Measurements from ENCODE around the gene SEC61B. TPM values are rescaled to one million over a fixed set of nuclear protein-coding genes. Genes with fewer than 3 reads are reported as not detected.

Gene SEC61B
- 267 and 309 TPM in 2 replicates for total RNA-seq (2014; rRNA removed; shearing (Covaris generic))

DNA sequence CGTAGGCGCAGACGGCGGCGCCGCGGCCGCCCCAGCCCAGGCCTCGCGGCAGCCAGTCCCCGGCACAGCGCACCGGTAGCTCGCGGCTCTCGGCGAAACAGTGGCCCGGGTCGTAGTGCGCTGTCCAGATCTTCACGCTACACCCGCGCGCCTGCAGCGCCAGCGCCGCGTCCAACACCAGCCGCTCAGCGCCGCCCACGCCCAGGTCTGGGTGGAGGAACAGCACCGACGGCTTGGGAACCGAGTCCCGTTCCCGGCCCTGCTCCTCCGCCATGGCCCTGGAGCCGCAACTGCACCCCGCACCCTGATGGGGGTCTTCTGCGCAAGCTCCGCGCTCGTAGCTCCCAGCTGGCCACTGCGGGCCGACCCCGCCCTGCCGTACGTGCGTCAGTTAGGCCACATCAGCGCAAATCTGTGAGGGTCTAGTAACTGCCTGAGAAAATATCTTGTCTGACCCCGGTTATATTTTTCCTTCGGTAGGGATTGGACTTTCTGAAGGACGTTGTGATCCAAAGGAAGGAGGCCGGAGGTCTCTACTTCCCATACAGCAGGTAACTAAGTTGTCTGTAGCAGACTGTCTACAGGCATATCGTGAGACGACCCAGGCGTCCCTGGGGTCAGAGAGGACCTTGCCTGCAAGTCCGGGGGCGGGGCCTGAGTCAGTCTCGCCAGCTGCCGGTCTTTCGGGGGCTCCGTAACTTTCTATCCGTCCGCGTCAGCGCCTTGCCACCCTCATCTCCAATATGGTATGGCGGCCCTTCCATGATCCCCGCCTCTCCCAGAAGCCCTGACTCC, at the start of gene SEC61B, which contains the start of gene ALG2:
TSS of gene SEC61B (plus strand) at position 662 of the 795 bp plus-strand sequence. CDS start at position 744, 82 bp downstream.
TSS of gene ALG2 (minus strand) at position 322 of the 795 bp plus-strand sequence. CDS start at position 274, 48 bp downstream.
- peak; percentile 93 for DNase-seq (ENCODE audit: low read depth)

DNA sequence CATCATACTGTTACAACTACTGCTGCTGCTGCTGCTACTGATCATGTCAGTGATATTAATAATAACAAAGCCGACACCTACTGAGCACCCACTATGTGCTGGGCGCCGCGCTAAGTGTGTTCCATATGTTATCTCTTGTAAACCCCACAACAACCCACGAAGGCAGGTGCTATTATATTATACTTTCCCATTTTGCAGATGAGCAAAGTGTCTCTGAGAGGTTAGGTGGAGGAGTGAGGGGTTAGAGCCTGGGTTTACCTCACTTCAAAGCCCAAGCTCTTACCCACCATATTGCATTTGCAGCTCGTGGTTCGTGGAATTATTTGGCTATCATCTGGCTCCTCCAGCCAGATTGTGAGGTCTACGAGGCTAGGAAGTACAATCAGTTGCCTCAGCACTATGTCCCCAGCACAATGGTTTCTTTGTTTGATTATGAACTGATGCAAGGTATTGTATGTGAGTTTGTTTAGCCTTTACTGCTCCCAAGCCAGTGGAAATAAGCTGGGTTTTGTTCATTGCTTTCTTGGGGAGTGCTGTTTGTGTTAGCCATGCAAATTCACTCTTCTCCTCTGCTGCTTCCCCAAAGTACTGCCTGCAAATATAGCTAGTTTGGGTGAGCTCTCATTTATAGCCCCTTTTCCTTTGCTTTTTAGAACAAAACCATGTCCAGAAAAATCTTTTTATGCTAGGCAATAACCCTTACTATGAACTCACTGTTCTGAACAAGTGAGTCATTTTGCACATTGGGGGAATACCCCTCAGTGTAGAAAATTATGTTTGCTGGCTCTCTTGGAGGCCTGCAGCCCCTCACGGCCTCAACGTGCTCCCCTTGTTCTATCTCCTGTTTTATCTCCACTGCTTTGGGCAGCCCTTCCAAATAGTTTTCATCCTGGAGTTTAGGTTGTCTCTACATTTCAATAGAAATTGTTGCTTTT, 48.2 kb upstream of the SEC61B start:
- peak; percentile 30 for DNase-seq (ENCODE audit: low read depth)

GRCh38 chr9:99176527-99177013, 45.5 kb upstream of the SEC61B start:
- no peak for DNase-seq (ENCODE audit: low read depth)

GRCh38 chr9:99177576-99178366, 44.3 kb upstream of the SEC61B start:
- no peak for DNase-seq (ENCODE audit: low read depth)

DNA sequence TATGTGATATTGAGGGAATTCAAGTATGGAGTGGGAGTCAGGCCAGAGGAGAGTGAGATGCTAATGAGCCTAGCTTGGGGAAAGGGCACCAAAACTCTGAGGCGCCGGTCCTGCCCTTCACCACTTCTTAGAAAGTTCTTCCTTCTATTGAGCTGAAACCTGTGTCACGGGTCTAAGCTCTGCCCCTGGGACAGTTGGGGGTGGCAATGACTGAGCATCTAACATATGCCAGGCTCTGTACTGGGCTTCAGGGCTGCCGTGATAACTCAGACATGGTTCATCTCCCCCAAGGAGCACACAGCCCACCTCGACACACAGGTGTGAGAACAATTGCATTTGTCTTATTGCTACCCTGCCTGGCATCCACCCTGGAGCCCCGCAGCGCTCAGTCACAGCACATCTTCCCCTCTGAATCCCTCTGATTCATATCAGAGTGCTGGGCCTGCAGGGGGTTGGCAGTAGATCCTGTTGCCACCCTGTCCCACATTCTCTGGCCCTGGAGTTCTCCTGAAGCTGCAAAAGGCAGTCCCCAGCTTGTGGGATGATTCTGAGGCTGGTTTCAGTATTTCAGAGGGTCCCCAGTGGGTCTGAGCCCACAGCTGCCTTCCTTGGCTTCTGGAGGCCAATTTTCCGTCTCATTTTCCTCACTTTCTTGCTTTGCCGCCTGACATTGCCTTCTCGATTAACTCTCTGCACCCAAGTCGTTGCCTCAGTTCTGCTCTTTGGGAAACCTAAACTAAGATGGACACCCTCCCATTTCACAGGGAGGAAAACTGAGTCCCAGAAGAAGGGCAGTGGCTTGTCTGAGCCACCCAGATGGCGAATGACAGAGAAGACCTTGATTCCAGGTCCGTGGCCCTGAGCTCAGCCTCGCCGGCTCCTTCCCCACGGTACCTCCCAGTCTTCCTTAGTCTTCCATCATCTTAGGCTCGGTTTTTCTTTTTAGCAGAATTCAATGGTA, 42.9 kb upstream of the SEC61B start:
- DNase-seq (ENCODE audit: low read depth), result no peak

DNA sequence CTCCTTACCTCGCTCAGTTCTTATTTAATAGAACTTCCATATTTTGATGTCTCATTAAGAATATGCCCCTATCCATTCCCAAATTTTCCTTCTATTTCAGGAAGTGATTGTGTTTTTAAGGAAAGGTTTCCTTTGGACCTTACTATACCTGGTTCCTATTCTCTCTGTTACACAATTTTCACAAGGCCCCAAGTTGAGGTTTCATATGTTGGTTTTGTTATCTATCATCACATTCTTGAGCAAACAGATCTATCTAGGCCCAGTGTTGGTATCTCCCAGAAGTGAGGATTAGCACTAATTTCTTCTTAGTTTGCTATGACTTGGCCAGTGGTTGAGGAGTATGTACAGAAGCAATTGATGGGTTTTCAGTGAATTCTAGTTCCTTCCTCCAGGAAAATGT, 41.9 kb upstream of the SEC61B start:
- no peak for DNase-seq (ENCODE audit: low read depth)

GRCh38 chr9:99180662-99181061, 41.4 kb upstream of the SEC61B start:
- DNase-seq (ENCODE audit: low read depth), result no peak

GRCh38 chr9:99181206-99181605, 40.9 kb upstream of the SEC61B start:
- peak; percentile 26 for DNase-seq (ENCODE audit: low read depth)

DNA sequence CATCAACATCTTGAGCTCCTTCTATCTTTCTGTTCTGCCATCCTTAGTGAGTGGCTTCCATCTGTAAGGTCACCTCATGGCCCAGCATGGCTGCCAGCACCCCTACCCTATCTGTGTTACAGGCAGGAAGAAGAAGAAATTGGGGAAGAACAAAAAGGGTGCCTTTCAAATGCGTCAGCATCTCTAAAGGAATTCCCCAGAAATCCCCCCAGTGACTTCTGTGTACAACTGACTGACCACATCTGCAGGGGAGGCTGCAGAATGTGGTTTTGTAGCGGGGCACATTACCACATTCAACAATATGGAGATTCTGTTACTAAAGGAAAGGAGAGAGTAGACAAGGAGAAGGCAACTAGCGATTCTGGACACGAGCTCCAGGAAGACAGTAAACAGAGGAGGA, 40.5 kb upstream of the SEC61B start:
- peak; percentile 80 for DNase-seq (ENCODE audit: low read depth)

- DNase-seq (ENCODE audit: low read depth), result no peak
These were observed 39.7 kb upstream of the SEC61B start for GRCh38 chr9:99182356-99182755.

- no peak for DNase-seq (ENCODE audit: low read depth)
These were observed 38.5 kb upstream of the SEC61B start for GRCh38 chr9:99183616-99184015.

- DNase-seq (ENCODE audit: low read depth), result no peak
These were observed 38.0 kb upstream of the SEC61B start for GRCh38 chr9:99184110-99184474.

DNA sequence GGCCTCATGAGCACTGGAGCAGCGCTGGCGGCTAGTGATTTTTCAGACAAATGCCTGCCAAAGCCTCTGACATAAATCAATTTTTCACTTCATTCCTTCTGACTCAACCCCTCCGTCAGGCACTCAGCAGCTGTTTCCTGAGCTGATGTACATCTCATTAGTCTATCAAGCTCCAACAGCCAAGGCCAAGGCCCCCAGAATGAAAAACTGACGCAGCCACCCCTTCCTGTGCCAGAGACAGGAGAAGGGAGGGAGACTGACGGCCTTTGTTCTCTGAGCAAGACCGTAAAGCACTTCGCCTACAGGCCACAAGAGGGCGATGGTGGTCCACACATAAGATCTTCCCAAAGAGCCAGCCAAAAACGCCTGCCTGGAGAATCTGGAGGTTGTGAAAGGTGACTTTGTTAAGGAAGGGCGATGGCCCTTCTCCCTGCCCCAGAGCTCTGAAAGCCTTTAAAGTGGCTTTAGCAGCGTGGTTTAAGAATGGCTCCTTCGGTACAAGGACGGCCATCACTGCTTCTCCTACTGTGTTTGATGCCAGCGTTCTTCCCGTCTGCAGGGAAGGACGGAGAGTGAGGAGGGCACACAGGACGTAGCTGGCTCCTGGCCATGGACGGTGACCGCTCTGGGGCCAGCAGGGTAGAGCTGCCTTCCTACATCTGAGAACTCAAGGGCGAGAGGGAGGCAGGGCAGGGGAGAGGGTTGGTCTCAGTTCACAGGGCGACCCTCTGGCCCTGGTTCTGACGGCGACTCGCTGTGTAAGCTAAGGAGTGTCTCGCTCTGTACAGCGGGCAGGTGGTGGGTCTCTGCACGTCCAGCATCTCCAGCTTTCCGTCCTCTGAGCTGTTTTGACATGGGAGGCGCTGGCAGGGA, 37.4 kb upstream of the SEC61B start:
- DNase-seq (ENCODE audit: low read depth), result peak; percentile 91

GRCh38 chr9:99185348-99185632, 36.8 kb upstream of the SEC61B start:
- DNase-seq (ENCODE audit: low read depth), result no peak

GRCh38 chr9:99185934-99186333, 36.1 kb upstream of the SEC61B start:
- no peak for DNase-seq (ENCODE audit: low read depth)

DNA sequence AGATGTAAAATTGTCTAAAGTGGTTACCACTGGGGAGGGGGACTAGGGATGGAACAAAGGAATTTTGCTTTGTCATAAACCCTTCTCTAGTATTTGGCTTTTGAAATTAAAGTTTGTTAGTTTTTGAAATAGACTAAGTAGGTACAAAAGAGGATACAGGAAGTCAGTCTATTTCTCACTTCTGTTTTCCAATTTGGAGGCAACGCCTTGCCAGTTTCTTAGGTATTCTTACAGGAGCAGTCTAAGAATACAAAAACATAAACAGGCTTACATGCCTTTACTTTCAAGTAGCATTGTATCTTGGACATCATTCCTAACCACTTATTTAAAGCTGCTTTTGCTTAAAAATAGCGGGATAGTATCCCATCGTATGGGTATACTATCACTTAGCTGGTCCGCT, 34.8 kb upstream of the SEC61B start:
- no peak for DNase-seq (ENCODE audit: low read depth)

GRCh38 chr9:99189186-99189585, 32.9 kb upstream of the SEC61B start:
- no peak for DNase-seq (ENCODE audit: low read depth)

DNA sequence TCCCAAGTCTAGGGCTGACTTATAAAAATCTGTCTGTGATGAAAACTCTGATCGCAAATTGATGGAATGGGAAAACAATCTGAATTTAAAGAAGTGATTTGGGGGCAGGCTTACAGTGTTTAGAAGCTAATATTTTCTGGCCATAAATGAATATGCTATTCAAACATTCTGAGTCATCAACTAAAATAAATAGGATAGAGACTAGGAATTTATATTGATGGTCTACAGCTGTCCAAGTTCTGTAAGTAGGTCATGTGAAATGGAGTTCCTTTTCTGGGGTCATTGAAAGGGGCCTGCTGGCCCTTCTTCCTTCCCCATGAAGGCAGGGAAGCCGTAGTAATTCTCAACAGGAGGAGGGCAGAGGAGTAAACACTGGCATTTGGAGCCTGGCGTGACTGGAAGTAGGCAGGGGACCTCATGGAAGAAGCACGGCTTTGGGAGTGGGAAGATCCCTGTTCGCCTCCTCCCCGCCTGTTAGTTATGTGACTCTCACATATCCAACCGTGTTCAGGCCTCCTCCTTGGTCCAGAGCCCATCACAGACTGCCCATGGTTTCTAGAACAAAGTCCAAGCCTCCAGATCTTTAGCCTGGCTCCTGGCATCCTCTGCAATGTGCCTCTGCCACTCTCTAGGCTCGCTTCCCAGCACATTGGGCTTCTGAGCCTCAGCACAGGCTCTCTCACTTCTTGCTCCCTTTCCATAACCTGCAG, 32.0 kb upstream of the SEC61B start:
- no peak for DNase-seq (ENCODE audit: low read depth)
